Measurements from ENCODE around the gene PCCA. TPM values are rescaled to one million over a fixed set of nuclear protein-coding genes. Genes with fewer than 3 reads are reported as not detected.

PCCA gene
- total RNA-seq, 4 donors from 2014 or later = 33.8 to 40.3 (median 39.0) TPM

- H3K9me3 ChIP-seq = no peaks in the 10 kb centered on the region
- H3K4me1 ChIP-seq = no peaks in the 10 kb centered on the region
- no peaks in the 10 kb centered on the region for H3K27me3 ChIP-seq
- WGBS = 54% methylated on average over 1 of the region's 1 CpG
- no peak overlapping the region for H3K4me3 ChIP-seq
- H3K36me3 ChIP-seq = no peaks in the 10 kb centered on the region
- no peak overlapping the region for H3K27ac ChIP-seq (replicated peaks in 1 of 4)
- DNase-seq (ENCODE audit: extremely low spot score) = no peak
- intact Hi-C loops (cut with DNase I) = no loop called here
- TF ChIP-seq POLR2A (IDR thresholded peaks at IDR 0.05; ENCODE audit: low read depth) = no peak
- no peak for TF ChIP-seq POLR2AphosphoS5 (IDR thresholded peaks at IDR 0.05)
- TF ChIP-seq EP300 (IDR thresholded peaks at IDR 0.05) = no peak
- TF ChIP-seq CTCF (IDR thresholded peaks at IDR 0.05) = no peak
Measured at GRCh38 chr13:100362781-100363180, 273.9 kb downstream of the PCCA start.

GRCh38 chr13:100363285-100363711 lies 274.4 kb downstream of the PCCA start:
- 43% methylated on average over 3 of the region's 3 CpGs for WGBS
- no peak for TF ChIP-seq POLR2A (IDR thresholded peaks at IDR 0.05; ENCODE audit: low read depth)
- no peak for TF ChIP-seq EP300 (IDR thresholded peaks at IDR 0.05)
- no peak for TF ChIP-seq CTCF (IDR thresholded peaks at IDR 0.05)
- TF ChIP-seq POLR2AphosphoS5 (IDR thresholded peaks at IDR 0.05) = no peak
- Histone ChIP-seq H3K9me3 (no peaks in the 10 kb centered on the region), H3K27ac (replicated peaks in 1 of 4) (no peak overlapping the region), H3K36me3 (no peaks in the 10 kb centered on the region), H3K27me3 (no peaks in the 10 kb centered on the region), H3K4me3 (no peak overlapping the region), H3K4me1 (no peaks in the 10 kb centered on the region)
- intact Hi-C loops (cut with DNase I) = no loop called here
- no peak for DNase-seq (ENCODE audit: extremely low spot score)

GRCh38 chr13:100363874-100364273 lies 275.0 kb downstream of the PCCA start:
- intact Hi-C loops (cut with DNase I) = no loop called here

GRCh38 chr13:100364591-100364990 lies 275.7 kb downstream of the PCCA start:
- no peak for DNase-seq (ENCODE audit: extremely low spot score)
- Histone ChIP-seq H3K4me3 (no peak overlapping the region), H3K4me1 (no peaks in the 10 kb centered on the region), H3K36me3 (no peaks in the 10 kb centered on the region), H3K9me3 (no peaks in the 10 kb centered on the region), H3K27ac (replicated peaks in 1 of 4) (no peak overlapping the region), H3K27me3 (no peaks in the 10 kb centered on the region)
- TF ChIP-seq POLR2AphosphoS5 (IDR thresholded peaks at IDR 0.05) = no peak
- TF ChIP-seq EP300 (IDR thresholded peaks at IDR 0.05) = no peak
- no peak for TF ChIP-seq CTCF (IDR thresholded peaks at IDR 0.05)
- no peak for TF ChIP-seq POLR2A (IDR thresholded peaks at IDR 0.05; ENCODE audit: low read depth)
- intact Hi-C loops (cut with DNase I) = no loop called here
- 99% methylated on average over 4 of the region's 4 CpGs for WGBS

More at GRCh38 chr13:100363874-100364273, 275.0 kb downstream of the PCCA start:
- WGBS = 83% methylated on average over 2 of the region's 2 CpGs
- TF ChIP-seq POLR2A (IDR thresholded peaks at IDR 0.05; ENCODE audit: low read depth) (no peak), EP300 (IDR thresholded peaks at IDR 0.05) (no peak), CTCF (IDR thresholded peaks at IDR 0.05) (no peak)
- Histone ChIP-seq H3K4me1 (no peaks in the 10 kb centered on the region), H3K27ac (replicated peaks in 1 of 4) (no peak overlapping the region), H3K9me3 (no peaks in the 10 kb centered on the region), H3K4me3 (no peak overlapping the region), H3K27me3 (no peaks in the 10 kb centered on the region), H3K36me3 (no peaks in the 10 kb centered on the region)
- DNase-seq (ENCODE audit: extremely low spot score) = no peak

GRCh38 chr13:100365680-100366079 lies 276.8 kb downstream of the PCCA start:
- Histone ChIP-seq H3K9me3 (no peaks in the 10 kb centered on the region), H3K36me3 (peaks cover 0 to 4% (median 1%) of the 10 kb centered on the region in 4 donors), H3K4me1 (no peaks in the 10 kb centered on the region), H3K4me3 (no peak overlapping the region), H3K27ac (replicated peaks in 1 of 4) (no peak overlapping the region), H3K27me3 (no peaks in the 10 kb centered on the region)
- intact Hi-C loops (cut with DNase I) = no loop called here
- TF ChIP-seq EP300 (IDR thresholded peaks at IDR 0.05) (no peak), POLR2A (IDR thresholded peaks at IDR 0.05; ENCODE audit: low read depth) (no peak), POLR2AphosphoS5 (IDR thresholded peaks at IDR 0.05) (no peak), CTCF (IDR thresholded peaks at IDR 0.05) (no peak)
- WGBS = 93% methylated on average over 3 of the region's 3 CpGs
- no peak for DNase-seq (ENCODE audit: extremely low spot score)

Measured in esophagus muscularis mucosa (tissue), 4 donors.